T47D (cell line): Measurements from ENCODE around the gene OR2T11.
A peak's percentile ranks its signal among the peaks of the same experiment; 100 is the strongest.

Source experiments
- DNase-seq, 2 experiments: peaks; one replicate each; pipeline versions ENCODE4 v3.0.0 to v3.0.0-alpha.2; 2011 to 2012; ENCODE audit warnings: low read depth in 1 of 2, low spot score in 1 of 2
- JUND ChIP-seq: IDR thresholded peaks from 2 replicates; pipeline ENCODE4 v1.6.1; 2012; ENCODE audit warnings: low read depth
- in situ Hi-C: cut with HindIII; loops from 2 replicates; pipeline ENCODE4 v1.10.0; 2016; ENCODE audit warnings: low sequenced_read_pairs, low pct_unique_long_range_greater_than_20kb

The OR2T11 gene

GRCh38 chr1:248631354-248632008, 3.4 kb downstream of the OR2T11 start:
- TF ChIP-seq JUND = no peak
- no peak for DNase-seq
- in situ Hi-C loops = no loop called here

- in situ Hi-C loops = no loop called here
- TF ChIP-seq JUND = no peak
- no peak for DNase-seq
Measured at GRCh38 chr1:248630551-248630950, 4.3 kb downstream of the OR2T11 start.

DNA sequence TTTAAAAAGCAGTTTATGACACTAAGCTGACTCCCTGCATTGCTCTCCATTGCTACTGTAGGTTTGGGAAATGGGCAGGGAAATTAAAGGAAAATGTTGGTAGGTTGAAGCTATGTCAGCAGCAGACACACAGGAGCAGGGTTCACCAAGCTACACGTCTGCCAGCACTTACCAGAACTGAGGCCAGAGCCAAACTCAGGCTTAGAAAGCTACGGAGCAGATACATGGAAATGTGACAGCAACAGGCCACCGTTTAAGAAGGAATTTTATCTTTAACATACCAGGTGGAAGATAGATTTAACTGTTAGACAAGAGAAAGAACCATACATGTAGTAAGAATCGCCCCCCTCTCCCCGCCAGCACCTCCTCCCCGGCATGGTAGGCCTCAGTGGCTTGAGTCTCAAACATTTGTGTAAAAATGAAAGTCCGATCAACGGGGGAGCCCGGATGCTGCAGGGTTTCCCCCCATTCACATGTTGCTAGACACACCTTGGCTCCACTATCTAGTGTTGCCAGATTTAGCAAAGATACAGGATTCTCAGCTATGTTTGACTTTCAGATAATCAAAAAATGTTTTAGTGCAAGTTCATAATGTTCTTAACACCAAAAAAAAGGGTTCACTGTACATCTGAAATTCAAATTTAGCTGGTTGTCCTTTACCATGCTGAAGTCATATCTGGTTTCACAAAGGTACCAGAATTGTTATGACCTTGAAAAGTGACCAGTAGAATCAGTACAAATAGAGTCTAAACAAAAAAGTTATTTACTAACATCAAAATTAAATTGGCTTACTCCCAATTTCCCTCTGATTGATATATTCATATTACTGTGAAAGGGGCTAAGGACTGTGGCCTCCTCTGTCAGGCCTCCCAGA, 6.7 kb downstream of the OR2T11 start:
- no peak for TF ChIP-seq JUND
- in situ Hi-C loops = no loop called here
- DNase-seq = no peak

DNA sequence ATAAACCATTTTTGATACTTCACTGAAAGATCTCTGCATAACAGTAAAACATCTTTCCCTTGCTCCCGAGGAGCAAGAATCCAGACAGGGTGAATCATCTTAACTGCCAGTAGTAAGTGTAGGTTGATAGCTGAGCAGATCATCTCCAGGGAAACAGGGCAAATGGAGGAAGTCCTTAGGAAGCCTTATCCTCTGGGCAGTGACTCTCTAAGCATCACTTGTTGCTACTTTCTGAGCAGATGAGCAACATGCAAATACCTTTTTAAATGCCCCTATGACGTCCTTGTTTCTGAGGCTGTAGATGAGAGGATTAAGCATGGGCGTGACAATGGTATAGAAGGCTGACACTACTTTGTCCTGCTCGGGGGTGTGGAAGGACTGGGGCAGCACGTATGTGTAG, 8.9 kb downstream of the OR2T11 start:
- TF ChIP-seq JUND = no peak
- no peak for DNase-seq
- in situ Hi-C loops = no loop called here

DNA sequence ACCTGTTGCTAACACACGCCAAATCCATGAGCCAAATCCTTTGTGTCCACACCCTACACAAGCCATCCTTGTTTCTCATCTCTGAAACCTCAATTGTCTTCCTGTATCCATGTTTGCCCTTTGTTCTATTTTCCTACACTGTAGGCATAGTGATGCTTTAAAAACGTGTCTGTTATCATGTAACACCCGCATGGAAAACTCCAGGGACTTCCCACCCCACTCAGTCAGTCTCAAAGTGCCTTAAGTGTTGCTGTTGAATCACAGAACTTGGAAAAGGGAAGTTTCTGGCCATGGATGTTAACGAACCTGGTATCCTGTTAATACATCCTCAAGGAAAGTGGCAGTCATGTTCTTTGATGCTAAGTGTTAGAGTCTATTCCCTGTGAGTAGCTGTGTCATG, 9.7 kb downstream of the OR2T11 start:
- no peak for TF ChIP-seq JUND
- DNase-seq = no peak
- in situ Hi-C loops = no loop called here

DNA sequence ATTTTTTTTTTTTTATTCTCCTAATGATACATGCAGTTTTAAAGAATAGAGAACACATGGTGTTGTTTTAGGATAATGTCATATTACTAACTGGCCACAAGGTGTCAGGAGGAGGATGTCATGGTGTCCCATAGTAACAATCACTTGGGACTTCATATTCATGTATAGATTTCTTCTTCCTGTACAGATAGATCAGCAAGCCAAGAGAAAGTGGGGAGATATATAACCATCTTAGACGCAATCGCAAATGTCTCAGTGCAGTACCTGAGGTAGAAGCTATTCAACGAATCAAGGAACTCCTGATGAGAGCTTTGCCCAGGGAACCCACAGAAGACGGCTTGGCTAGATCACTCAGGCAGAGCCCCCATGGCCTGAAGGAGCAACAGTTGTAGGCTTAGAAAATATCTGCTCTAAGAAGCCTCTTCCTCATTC, 12.3 kb downstream of the OR2T11 start:
- peak; percentile 13 to 71 for DNase-seq
- no peak for TF ChIP-seq JUND

DNA sequence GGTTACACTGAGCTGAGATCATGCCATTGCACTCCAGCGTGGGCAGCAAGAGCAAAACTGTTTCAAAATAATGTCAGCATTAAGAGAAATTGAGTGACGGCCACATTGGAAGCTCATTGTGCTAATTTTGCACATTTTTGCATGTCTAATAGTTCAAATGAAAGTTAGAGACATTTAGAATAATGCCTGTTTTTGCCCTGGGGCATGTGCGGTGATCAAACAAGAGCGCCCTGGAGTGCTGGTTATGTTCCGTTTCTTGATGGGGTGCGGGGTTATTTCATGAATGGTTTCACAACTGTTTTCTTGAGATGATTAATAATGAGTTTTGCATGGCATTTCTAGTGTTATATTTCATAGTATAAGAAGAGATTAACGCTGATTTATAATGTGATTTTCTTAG, 13.1 kb downstream of the OR2T11 start:
- in situ Hi-C loops = no loop called here
- DNase-seq = no peak
- TF ChIP-seq JUND = no peak

More for the DNA sequence above, 12.3 kb downstream of the OR2T11 start:
- in situ Hi-C loops = no loop called here

DNA sequence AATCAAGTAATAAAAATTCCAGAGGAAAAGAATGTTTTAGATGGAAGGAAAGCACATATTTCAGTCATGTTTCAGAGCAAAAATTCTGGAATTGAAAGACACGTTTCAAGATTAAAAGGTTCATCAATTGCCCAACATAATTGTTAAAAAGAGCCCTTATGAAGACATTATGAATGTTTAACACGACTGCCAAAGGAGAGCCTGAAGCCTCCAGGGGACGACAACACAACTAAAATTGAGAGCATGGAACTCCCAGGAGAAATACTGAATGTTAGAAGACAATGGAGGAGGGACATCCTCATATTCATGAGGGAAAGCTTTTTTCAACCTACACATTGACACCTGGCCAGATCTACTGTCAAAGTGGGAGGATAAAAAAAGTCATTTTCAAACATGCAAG, 16.0 kb downstream of the OR2T11 start:
- DNase-seq = peak in 1 of 2 experiments; percentile 71
- TF ChIP-seq JUND = no peak
- in situ Hi-C loops = no loop called here

DNA sequence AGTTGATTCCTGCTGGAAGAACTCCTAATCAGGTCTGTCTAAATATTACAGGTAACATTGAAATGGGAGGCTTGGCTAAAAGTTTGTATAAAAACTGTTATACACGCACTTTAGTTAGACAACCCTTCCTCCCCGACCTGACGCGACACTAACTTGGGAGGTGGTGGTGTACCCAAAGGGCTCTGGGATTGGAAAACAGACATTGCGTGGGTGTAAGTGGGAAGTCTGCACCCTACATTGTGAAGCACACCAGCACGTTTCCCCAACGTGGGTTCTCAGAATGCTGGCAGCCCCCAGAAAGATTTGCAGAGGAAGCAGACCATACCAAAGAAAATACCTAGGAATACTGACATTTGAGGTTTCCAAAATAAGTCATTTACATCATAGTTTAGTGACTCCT, 16.8 kb downstream of the OR2T11 start:
- in situ Hi-C loops = no loop called here

GRCh38 chr1:248613742-248614141, 21.1 kb downstream of the OR2T11 start:
- in situ Hi-C loops = no loop called here
- DNase-seq = no peak
- no peak for TF ChIP-seq JUND

More for the DNA sequence above, 16.8 kb downstream of the OR2T11 start:
- TF ChIP-seq JUND = no peak
- no peak for DNase-seq

- no peak for DNase-seq
- in situ Hi-C loops = no loop called here
- TF ChIP-seq JUND = no peak
Measured at GRCh38 chr1:248611883-248612414, 22.9 kb downstream of the OR2T11 start.

DNA sequence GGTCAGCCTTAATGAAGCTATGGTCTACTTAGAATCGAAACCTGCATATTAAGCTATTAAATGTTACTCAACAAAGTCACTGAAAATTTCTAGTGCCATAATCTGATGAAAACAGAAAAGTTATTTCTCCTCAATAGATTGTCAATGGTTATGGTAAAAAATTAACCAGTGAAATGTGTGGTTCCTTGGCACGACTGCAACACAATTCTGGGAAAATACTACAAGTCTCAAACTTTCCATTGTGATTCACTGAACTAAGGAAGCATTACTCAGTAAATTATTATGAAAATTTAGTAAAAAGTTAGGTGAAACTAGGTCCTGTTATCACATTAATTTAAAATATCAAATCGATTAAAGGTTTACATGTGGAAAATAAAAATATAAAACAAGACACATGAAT, 24.6 kb downstream of the OR2T11 start:
- no peak for TF ChIP-seq JUND
- DNase-seq = no peak
- in situ Hi-C loops = no loop called here

- DNase-seq = no peak
- in situ Hi-C loops = no loop called here
- TF ChIP-seq JUND = no peak
Measured at GRCh38 chr1:248599396-248599795, 35.5 kb downstream of the OR2T11 start.

DNA sequence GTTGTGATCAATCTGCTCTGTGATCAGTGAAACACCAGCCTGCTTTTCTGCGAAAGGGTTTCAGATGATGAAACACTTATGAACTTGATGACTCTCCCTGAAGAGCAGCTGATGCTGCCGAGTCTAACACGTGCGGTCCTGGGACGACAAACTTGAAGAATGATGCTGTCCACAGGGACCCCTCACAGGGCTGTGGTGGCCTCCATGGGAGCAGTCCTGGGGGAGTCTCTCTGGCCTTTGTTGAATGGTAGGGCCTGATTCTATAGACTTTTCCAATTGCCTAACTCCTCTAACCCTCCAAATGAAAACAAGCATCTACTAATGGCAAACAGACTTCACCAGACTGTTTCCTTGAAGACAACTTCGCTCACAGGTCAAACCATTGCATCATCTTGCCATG, 37.3 kb downstream of the OR2T11 start, which contains the start of gene OR2T10:
Gene OR2T10, minus strand, starts transcription at position 112 of the 400 bp plus-strand sequence. CDS start 3,932 bp downstream, outside the sequence.
- DNase-seq = no peak
- in situ Hi-C loops = no loop called here
- no peak for TF ChIP-seq JUND
